M059J (cell line): Measurements from ENCODE around the gene MAN1B1. TPM values are rescaled to one million over a fixed set of nuclear protein-coding genes. Genes with fewer than 3 reads are reported as not detected.
A peak's percentile ranks its signal among the peaks of the same experiment; 100 is the strongest.

Source experiments
- DNase-seq: peaks from one replicate; pipeline ENCODE4 v3.0.0-alpha.2; 2012; ENCODE audit warnings: low read depth
- total RNA-seq: library from RNA; depleted of rRNA; stranded (reverse); fragments of >200 nt; shearing (Covaris generic); gene quantifications from 2 replicates; pipeline ENCODE4 v1.2.3, GENCODE V29; 2014

The MAN1B1 gene
- total RNA-seq, 1 experiment from 2014 or later = 145 TPM

DNA sequence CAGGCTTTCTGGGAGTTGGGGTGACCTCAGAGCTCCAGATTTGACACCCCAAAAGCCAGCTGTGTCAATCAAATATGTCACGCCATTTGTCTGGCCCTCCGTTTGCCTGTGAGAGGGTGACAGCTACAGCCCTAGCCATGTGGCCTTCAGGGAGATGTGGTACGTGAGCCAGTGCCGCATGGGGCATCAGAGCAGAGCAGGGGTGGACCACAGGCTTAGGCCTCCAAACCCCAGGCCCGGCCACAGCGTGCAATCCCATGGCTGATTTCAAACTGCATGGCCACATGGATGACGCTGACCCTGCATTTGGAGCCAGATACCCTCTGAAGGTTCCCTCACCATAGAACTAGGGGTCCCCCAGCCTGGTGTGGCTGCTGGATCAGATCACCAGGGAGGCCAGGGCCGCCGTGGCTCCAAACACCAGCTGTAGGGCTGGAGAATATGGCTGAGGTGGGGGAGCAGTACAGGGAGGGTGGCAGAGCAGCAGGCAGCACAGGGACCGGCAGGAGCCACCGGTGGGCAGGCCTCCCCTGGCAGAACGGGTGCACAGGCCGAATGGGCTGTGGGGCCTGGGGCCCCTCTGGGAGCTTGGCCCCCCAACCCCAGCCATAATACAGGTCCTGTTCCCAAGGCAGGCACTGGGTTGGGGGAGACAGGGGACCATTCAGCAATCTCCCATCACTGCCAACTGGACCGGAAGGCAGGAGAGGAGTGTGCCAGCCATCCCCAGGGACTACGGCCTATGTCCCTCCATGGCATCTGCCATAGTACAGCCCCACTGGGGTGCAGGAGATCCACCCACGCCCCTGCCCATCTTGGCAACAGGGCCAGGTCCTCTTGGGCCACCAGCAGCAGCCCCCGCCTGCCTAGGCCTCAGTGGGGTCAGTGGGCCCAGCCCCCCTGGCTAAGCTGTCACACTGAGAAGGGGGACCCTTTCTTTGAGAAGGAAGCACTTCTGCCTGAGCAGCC is 18.0 kb upstream of the MAN1B1 start:
- DNase-seq = no peak

DNA sequence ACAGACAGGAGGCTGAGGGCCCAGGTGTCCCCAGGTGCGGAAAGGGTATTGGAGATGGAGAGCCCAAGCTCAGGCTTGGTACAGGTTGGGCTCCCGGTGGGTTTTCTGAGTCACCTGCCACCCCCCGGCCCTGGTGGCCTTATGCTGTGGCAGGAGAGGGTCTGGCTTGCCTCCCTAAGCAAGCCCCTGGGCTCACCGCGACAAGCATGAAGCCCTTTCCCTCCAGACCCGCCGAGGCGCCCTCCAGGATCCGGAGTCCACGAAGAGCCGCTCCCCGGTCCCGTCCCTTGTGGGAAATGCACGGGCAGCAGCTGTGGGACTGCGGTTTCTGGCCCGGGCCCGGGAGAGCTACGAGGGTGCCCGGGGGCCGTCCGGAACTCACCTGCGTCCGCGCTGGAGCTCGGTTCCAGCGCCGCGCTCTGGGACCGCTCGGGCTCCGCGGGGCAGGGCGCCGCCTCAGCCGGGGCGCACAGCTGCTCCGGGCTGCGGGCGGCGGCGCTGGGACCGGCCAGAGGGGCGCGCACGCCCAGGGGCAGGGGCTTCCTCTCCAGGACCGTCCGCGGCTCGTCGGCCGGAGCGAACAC is 17.2 kb upstream of the MAN1B1 start:
- no peak for DNase-seq

DNA sequence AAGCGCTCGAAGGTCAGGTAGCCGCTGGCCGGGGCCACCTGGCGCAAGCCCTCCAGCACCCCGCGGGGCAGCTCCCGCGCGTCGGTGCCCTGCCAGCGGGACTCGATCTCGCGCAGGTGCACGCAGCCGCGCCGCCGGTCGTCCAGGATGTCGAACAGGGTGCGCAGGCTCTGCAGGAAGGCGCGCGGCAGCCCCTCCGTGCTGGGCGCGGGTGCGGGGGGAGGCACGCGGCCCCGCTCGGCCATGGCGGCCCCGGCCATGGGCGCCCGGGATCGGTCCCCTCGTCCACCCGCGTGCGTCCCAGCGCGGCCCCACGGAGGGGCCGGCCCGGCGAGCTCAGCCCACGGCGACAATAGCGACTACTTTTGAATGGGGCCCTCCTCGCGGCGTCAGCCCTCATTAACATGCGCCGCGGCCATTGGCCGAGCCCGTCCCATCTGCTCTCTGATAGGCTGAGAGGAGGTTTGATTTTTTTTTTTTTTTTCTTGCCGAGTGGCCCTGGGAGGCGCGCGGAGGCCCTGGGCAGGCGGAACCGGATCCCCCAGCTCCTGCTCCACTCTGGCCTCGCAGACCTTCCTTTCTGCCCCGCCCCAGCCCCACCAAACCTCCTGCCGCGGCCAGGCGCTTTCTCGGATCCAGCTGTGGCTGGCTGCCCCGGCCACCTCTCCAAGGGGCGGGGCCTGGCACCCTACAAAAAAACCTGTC is 16.4 kb upstream of the MAN1B1 start, which contains the start of gene SAPCD2:
TSS of gene SAPCD2 (minus strand) at position 357 of the 705 bp plus-strand sequence. CDS start at position 260, 97 bp downstream.
- DNase-seq = peak; percentile 91

DNA sequence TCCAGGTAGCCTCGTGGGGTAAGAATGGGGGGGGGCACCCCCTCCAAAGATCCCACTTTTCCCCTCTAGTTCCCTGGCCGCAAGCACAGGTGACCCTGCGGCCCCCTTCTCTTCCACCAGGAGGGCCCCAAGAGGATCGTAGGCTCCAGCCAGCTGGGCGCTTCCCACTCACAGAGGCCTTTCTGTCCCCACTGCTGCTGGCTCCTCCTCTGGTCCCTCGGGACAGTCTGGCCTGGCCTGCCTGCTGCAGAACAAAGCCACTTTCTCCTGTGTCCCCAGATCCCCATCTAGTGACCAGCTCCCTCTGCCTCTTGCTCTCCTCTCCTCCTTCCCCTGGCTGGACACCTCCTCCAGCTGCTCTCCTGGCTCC is 15.9 kb upstream of the MAN1B1 start:
- peak; percentile 35 for DNase-seq

DNA sequence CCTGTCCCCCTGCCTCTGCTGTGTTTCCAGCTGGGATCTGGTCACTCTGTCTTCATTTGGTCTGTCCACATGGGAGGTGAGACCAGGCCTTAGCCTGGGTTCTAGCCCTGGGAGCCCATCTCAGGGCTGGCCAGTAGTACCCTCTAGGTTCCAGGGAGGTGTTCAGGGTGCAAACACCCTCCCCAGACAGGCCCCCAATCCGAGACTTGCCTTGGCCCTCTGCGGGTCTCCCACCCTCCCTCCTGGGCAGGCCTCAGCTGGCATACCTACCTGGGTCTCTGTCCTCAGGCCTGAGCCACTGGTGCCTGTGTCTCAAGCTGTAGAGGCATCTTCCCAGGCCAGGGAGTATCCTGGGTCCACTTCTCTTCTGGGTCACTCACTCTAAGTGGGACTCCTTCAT is 15.5 kb upstream of the MAN1B1 start:
- no peak for DNase-seq

DNA sequence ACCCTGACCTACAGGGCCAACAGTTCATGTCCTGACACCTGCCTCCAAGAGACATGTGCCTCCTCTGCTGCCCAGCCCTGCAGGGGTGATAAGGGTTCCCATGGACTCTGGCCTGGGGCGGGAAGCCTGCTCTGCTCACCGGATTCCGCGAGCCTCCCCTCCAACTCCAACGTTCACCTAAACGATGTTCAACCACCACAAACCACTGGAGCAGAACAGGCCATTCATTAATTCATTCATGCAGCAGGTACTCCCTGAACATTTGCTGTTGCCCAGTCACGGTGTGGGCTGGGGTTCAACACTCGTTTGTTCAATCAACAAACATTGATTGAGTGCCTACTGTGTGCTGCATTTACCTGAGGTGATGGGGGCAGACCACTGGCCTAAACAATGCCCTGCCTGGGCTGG is 12.8 kb upstream of the MAN1B1 start:
- no peak for DNase-seq

DNA sequence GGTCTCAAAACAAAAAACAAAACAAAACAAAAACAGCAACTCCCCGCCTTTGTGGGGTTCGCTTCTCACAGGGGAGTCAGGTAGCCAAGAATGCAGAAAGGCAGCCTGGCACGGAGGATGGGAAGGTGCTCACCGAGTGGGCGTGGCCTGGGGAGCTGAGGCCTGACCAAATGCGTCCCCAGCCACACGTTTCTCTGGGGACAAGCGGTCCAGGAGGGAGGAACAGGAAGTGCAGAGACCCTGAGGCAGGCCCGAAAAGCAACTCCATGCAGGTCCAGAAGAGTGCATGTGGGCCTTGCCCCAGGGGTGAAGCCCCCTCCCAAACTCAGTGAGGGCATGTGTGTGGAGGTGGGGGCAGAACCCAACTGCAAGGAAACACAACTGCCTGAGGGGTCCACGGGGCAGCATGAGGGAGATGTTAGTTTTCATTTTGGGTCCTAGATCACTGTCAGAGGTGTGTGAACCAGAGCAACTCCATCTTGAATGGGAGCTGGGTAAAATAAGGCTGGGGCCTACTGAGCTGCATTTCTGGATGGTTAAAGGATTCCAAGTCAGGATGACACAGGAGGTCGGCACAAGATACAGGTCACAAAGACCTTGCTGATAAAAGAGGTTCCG is 12.0 kb upstream of the MAN1B1 start:
- DNase-seq = no peak

DNA sequence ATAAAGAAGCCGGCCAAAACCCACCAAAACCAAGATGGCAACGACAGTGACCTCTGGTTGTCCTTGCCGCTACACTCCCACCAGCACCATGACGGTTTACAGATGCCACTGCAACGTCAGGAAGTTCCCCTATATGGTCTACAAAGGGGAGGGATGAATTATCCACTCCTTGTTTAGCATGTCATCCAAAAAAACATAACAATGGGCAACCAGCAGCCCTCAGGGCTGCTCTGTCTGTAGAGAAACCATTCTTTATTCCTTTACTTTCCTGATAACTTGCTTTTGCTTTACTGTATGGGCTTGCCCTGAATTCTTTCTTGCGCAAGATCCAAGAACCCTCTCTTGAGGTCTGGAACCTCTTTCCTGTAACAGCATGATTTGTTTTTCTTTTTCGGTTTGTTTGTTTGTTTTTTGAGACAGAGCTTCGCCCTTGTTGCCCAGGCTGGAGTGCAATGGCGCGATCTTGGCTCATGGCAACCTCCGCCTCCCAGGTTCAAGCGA is 11.5 kb upstream of the MAN1B1 start:
- no peak for DNase-seq

DNA sequence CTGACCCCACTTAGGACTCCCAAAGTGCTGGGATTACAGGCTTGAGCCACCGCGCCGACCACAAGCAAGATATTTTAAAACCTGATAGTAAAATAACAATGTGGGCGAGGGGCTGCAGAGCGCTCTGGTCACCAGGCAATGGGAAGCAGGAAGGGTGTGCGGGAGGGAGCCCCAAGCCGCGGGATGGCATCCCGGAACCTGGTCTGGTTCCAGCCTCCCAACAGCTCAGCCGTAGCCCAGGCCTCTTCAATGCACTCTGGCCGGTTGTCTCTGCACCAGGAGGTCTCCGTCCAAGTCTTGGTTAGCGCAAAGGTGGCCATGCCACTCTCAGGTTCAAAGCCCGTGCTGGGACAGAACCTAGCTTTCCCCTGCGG is 10.2 kb upstream of the MAN1B1 start:
- DNase-seq = no peak

DNA sequence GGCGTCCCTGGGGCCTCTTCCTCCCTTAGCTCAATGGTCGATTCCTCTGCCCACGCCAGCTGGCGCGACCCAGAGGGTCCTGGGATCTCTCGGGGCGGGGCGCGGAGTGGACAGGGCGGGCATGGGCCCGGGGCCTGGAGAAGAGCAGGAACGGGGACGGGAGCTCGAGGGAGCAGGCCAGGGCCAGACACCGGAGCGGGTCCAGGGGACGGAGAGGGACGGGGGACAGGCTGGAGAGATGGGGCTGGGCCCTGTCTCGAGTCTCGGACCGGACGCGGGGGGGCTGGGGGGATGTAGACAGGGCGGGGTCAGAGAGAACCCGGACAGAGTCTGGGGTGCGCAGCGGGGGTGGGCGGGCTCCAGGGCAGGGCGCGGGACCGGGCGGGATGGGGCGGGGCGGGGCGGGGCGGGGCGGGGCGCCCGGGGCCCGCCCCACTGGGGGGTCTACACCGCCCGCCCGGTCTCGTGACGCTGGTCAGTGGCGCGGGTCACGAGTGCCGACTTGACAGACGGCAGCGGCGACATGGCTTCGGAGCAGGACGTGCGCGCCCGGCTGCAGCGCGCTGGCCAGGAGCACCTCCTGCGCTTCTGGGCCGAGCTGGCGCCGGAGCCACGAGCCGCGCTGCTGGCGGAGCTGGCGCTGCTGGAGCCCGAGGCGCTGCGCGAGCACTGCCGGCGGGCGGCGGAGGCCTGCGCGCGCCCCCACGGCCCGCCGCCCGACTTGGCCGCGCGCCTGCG is 9.6 kb upstream of the MAN1B1 start, which contains the start of gene UAP1L1:
TSS of gene UAP1L1 (plus strand) at position 508 of the 738 bp plus-strand sequence. CDS start at position 524, 16 bp downstream.
- peak; percentile 61 for DNase-seq

DNA sequence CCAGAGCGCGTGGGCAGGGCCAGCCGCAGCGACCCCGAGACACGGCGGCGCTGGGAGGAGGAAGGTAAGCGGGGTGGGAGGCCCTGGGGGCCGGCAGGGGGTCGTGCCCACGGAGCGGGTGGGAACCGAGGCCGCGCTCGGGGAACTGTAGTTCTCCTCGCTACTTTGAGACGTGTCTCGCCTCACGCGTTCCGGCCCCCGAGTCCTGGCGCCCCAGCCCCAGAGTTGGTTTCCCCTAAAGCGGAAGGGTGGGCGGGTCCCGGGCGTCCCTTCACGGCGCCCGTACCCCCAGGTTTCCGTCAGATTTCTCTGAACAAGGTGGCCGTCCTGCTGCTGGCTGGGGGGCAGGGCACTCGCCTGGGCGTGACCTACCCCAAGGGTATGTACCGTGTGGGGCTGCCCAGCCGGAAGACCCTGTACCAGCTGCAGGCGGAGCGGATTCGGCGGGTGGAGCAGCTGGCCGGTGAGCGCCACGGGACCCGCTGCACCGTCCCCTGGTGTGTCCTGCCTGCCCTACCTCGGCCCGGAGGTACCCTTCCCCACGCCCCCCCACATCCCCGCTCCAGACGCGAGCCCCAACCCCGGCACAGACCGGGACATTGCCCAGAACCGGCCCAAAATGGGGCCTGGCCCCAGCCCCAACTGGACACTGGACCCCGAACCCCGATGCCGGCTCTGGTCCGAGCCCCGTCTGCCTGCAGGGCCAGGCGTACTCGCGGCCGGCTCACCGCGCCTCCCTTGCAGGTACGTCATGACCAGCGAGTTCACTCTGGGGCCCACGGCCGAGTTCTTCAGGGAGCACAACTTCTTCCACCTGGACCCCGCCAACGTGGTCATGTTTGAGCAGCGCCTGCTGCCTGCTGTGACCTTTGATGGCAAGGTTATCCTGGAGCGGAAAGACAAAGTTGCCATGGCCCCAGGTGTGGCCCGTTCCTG is 8.8 kb upstream of the MAN1B1 start:
- no peak for DNase-seq

DNA sequence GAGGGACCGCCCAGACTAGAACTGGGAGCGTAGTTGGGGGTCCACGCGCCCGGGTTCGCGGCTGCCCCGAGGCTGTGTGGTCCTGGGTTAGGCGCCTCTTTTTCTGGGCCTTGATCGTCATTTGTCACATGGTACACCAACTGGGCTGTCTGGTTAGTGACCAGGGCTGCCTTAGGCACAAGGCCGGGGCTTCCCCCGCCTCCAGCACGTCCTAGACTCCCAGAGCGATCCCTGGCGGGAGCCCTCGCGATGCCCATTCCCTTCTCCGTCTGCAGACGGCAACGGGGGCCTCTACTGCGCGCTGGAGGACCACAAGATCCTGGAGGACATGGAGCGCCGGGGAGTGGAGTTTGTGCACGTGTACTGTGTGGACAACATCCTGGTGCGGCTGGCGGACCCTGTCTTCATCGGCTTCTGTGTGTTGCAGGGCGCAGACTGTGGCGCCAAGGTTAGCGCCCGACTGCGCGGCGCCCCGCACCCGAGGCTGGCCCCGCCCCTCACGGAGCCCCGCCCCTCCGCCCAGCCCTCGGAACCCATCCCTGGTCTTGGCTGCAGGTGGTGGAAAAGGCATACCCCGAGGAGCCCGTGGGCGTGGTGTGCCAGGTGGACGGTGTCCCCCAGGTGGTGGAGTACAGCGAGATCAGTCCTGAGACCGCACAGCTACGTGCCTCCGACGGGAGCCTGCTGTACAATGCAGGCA is 7.9 kb upstream of the MAN1B1 start:
- no peak for DNase-seq

DNA sequence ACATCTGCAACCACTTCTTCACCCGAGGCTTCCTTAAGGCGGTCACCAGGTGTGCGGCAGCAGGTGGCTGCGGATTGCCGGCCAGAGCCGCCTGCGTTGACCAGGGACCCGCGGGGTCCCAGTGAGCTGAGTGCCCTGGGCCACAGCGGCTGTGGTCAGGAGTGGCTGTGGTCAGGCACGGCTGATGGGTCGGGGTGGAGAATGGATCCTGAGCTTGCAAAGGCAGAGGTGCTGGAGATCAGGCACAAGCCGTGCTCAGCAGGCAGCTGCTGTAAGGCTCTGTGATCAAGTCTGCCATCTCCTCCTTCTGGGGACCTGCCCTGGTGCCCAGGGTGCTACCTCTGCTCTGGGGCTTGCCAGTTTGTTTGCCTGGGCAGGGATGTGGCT is 7.4 kb upstream of the MAN1B1 start:
- DNase-seq = no peak

DNA sequence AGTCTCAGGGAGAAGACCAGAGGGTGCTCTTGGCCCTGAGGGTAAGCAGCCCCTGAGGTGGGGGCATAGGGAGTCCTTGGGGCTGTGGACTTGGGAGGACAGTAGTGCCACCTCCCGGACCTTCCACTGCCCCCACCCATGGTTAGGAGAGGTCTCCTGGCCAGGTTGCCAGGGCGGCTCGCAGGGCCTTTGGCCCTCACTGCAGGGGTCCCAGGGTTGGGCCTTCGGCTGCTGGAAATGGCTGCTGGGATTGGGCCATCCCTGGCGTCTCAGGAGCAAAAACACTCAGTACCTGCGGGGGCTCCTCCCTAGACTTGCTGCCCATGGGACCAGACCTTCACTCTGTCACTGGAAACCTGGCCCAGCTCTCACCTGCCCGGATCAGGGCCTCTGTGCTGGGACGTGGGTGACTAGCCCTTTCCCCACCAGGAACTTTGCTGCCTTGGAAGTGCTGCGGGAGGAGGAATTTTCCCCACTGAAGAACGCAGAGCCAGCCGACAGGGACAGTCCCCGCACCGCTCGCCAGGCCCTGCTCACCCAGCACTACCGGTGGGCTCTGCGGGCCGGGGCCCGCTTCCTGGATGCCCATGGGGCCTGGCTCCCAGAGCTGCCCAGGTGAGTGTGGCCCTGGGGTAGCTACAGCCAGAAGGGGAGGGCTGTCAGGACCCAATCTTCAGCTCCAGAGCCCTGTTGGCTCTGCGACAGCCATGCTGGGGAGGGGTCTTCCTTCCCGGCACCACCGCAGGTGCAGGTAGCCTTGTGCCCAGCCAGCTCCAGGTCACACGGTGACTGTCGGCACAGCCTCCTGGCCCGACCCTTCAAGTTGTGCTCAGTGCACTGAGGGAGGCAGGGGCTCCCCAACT is 6.3 kb upstream of the MAN1B1 start:
- DNase-seq = no peak

DNA sequence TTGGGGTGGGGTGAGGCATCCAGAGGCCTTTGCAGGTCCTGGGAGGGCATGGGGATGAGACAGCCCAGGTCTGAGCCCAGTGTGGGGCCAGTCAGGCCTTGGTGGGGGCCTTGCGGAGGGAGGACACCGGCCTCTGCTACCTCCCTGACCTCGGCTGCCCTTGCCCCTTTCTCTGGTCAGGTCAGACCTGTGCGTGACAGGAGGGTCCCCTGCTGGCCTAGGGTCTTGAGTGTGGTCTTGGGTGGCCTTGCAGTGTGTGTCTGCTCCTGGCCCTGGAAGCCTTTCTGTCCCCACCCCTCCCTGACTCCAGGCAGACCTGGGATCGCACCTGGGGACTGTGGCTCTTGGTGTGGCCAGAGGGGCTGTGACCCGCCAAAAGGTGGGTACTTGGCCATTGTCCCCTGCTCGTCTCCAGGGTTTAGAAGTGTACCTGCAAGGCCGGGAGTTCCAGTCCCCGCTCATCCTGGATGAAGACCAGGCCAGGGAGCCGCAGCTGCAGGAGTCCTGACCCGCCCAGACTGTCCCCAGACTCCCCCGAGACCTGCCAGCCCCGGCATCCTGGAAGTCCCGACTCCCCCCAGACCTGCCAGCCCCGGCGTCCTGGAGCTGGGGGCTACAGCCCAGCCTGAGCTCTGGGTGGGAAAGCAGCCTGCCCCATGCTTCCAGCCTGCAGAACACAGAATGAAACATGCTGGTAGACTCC is 4.4 kb upstream of the MAN1B1 start:
- DNase-seq = no peak

DNA sequence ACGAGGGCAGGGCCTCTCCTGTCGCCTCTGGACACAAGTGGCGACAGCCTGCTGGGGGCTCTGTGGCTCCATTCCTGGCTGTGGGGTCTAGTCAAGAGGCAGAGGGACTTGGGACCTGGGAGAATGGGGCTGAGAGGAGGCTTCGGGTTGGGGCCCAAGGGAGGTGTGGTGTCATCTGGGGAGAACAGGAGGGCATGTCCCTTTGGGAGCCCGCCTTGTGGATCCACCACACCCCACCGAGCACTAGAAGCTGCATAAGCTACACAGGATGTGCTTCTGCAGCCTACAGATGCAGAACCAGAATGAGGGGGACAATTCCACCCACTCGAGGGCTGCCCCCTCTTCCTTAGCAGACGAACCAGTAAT is 3.9 kb upstream of the MAN1B1 start:
- DNase-seq = no peak

DNA sequence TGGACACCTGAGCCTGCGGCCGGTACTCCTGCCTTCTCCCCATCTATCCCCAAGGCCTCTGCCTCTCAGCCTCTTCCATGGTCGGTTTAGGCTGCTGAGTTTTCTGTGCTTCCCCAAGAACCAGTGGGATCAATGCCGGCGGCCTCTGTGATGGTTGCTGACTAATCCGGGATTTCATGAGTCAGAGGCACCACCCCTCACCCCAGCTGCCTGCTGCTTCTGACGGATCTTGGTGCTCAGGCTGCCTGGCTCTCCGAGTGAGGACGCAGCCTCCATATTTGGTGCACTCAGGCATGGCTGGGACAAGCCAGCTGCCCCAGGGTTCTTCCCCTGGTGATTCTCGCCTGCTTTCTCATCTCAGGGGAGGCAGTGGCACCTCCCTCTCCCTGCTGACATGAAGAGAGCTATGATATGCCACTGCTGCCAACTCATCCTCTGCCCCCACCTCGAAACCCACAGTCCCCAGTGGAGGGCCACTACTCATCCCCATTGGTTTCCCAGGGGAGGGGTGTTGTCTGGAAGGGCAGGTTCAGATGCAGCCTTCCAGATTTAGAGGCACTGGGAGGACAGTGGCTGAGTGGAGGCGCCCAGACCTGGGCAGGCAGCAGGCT is 3.3 kb upstream of the MAN1B1 start:
- peak; percentile 98 for DNase-seq
